ENCODE data around the gene MYCBPAP. TPM values are rescaled to one million over a fixed set of nuclear protein-coding genes. Genes with fewer than 3 reads are reported as not detected.
"Not testable (repeated sequence)": the region's sequence is repeated elsewhere in the genome, so short reads cannot be mapped to it uniquely, and the experiment has no call there.

The MYCBPAP gene
- polyA plus RNA-seq, 3 donors from 2014 or later: 1.00 TPM; not detected in 2

DNA sequence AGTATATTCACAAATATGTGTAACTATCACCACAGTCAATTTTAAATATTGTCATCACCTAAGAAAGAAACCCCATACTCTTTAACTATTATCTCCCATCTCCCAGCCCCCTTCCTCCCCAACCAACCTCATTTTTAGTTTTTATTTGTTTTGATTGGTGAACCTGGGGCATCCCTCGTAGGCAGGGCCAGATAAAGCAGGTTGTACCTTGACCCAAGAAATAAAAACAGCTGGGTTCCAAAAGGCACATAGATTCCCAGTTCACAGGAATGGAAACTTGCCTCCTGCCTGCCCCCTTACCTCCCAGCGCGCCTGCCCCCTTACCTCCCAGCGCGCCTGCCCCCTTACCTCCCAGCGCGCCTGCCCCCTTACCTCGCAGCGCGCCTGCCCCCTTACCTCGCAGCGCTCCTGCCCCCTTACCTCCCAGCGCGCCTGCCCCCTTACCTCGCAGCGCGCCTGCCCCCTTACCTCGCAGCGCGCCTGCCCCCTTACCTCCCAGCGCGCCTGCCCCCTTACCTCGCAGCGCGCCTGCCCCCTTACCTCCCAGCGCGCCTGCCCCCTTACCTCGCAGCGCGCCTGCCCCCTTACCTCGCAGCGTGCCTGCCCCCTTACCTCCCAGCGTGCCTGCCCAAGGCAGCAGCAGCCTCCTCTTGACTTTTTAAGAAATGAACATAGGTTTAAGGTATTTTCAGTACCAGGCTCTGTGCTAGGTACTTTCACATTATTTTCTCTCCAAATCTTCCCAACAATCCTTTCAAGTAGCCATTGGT, 32.3 kb upstream of the MYCBPAP start:
- peak overlapping the region in 1 of 6 donors; percentile 61 for H3K27ac Mint-ChIP-seq
- H3K9me3 Mint-ChIP-seq, H3K4me3 Mint-ChIP-seq: not testable (repeated sequence)

DNA sequence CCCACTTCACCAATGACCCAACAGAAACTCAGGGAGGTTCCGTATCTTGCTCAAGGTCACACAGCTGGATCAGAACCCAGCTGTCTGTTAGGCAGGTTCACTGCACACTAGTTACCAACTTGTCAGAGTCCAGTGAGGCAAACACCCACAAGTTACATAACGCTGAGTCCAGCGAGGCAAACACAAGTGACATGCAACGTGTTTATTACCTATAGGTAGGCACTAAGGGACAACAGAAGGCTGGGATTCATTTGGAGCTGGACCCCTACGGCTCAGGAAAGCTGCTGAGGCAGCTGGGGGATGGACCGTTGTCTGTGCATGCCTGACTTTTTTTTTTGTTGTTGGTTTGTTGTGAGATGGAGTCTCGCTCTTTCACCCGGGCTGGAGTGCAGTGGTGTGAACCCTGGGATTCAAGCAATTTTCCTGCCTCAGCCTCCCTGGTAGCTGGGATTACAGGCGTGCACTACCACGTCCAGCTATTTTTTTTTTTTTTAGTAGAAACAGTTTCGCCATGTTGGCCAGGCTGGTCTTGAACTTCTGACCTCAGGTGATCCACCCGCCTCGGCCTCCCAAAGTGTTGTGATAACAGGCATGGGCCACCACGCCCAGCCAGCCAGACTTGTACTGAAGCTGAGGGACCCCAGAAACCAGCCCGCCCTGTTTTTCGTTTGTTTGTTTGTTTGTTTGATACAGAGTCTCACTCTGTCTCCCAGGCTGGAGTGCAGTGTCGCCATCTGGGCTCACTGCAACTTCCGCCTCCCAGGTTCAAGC, 31.5 kb upstream of the MYCBPAP start:
- Mint-ChIP-seq H3K4me3 (no peak overlapping the region), H3K9me3 (peaks cover 0 to 1% (median 0%) of the 10 kb centered on the region in 6 donors), H3K27ac (peak overlapping the region in 2 of 6 donors; percentile 10 to 67), H3K27me3 (ENCODE audit: low read depth in 3 of 3) (peaks cover 0 to 12% (median 3%) of the 10 kb centered on the region in 3 donors), H3K36me3 (peaks cover 0 to 9% (median 7%) of the 10 kb centered on the region in 3 donors), H3K4me1 (peaks cover 23 to 25% of the 10 kb centered on the region in 2 donors)
- DNase-seq: no peak

More for the DNA sequence above, 32.3 kb upstream of the MYCBPAP start:
- Mint-ChIP-seq H3K27me3 (ENCODE audit: low read depth in 3 of 3) (peaks cover under 1 to 12% (median 4%) of the 10 kb centered on the region in 3 donors), H3K4me1 (peaks cover 21 to 25% of the 10 kb centered on the region in 2 donors)
- not testable (repeated sequence) for H3K36me3 Mint-ChIP-seq, DNase-seq

GRCh38 chr17:50477976-50478375, 30.3 kb upstream of the MYCBPAP start:
- peaks cover 28 to 32% of the 10 kb centered on the region in 2 donors for H3K4me1 Mint-ChIP-seq
- no peak for DNase-seq
- H3K4me3 Mint-ChIP-seq: peak overlapping the region; percentile 79 to 88 (median 84)

DNA sequence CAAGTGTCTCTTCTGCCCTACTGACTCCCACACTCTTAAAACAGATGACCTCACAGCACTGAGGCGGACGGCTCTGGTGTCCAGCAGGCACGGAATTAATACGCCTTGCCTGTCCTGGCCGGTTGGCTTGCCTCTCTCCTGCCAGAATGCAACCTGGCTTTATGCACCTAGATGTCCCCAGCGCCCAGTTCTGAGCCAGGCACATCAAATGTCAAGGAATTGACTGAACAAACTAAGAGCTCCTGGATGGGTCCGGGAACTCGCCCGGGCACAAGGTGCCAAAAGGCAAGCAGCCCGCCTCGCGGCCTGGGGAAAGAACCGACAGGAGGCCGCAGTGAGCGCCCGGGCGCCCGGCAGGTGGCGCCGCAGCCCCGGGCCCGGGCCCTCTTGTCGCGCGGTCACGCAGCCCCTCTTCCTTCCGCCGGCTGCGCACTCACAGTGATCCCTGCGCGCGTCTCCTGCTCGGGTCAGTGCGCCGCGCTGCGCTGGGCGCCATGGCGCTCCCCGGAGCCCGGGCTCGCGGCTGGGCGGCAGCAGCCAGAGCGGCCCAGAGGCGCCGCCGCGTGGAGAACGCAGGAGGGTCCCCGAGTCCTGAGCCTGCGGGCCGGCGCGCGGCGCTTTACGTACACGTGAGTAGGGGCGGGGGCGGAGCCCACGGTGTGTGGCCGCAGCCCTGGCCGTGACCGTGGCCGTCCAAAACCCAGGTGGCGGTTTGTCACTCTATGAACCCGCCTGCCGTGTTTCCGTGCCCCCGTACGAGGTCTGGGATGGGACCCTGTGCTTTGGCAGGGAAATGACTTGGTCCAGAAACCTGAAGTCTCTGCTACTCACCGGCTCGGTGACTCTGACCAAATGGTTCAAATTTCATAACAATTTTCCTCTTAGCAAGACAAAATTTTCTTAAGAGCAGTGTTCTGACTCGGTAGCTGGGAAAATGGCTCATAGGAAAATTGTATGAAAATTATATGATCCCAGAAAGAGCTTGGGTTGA, 29.6 kb upstream of the MYCBPAP start, which contains the start of gene RSAD1:
Gene RSAD1, plus strand, starts transcription at position 470 of the 991 bp plus-strand sequence. Its CDS starts 25 bp downstream, at position 495.
- DNase-seq: peak; percentile 85 to 87 (median 86)
- Mint-ChIP-seq H3K27ac (peak within 1 kb of the TSS; percentile 76 to 95 (median 90)), H3K9me3 (peaks cover 0 to 1% (median 0%) of the 10 kb centered on the region in 6 donors), H3K4me3 (peak within 1 kb of the TSS; percentile 84 to 88 (median 86)), H3K27me3 (ENCODE audit: low read depth in 3 of 3) (peaks cover 0 to 11% (median 5%) of the 10 kb centered on the region in 3 donors), H3K4me1 (peaks cover 28 to 32% of the 10 kb centered on the region in 2 donors), H3K36me3 (peaks cover 5 to 8% (median 6%) of the 10 kb centered on the region in 3 donors)

More at GRCh38 chr17:50477976-50478375, 30.3 kb upstream of the MYCBPAP start:
- peaks cover 0 to 1% (median 0%) of the 10 kb centered on the region in 6 donors for H3K9me3 Mint-ChIP-seq
- H3K27me3 Mint-ChIP-seq (ENCODE audit: low read depth in 3 of 3): peaks cover 0 to 11% (median 3%) of the 10 kb centered on the region in 3 donors
- H3K36me3 Mint-ChIP-seq: peaks cover 6 to 13% (median 12%) of the 10 kb centered on the region in 3 donors
- peak overlapping the region; percentile 76 to 95 (median 90) for H3K27ac Mint-ChIP-seq

- Mint-ChIP-seq H3K36me3 (peaks cover 4 to 11% (median 6%) of the 10 kb centered on the region in 3 donors), H3K27ac (peak overlapping the region; percentile 64 to 83 (median 76)), H3K27me3 (ENCODE audit: low read depth in 3 of 3) (peaks cover 0 to 11% (median 5%) of the 10 kb centered on the region in 3 donors), H3K9me3 (peaks cover 0 to 1% (median 0%) of the 10 kb centered on the region in 6 donors), H3K4me3 (peak overlapping the region; percentile 84 to 88 (median 86)), H3K4me1 (peaks cover 28 to 32% of the 10 kb centered on the region in 2 donors)
- peak; percentile 39 to 50 (median 45) for DNase-seq
Observed at GRCh38 chr17:50479522-50480141, 28.6 kb upstream of the MYCBPAP start.

- H3K27me3 Mint-ChIP-seq (ENCODE audit: low read depth in 3 of 3): peaks cover 0 to 11% (median 5%) of the 10 kb centered on the region in 3 donors
- H3K36me3 Mint-ChIP-seq: peaks cover 4 to 15% (median 6%) of the 10 kb centered on the region in 3 donors
- peak overlapping the region in 3 of 6 donors; percentile 30 to 83 (median 71) for H3K27ac Mint-ChIP-seq
- H3K4me1 Mint-ChIP-seq: peaks cover 28 to 32% of the 10 kb centered on the region in 2 donors
- H3K4me3 Mint-ChIP-seq: peak overlapping the region; percentile 84 to 88 (median 86)
- no peak for DNase-seq
- H3K9me3 Mint-ChIP-seq: peaks cover 0 to 1% (median 0%) of the 10 kb centered on the region in 6 donors
Observed at GRCh38 chr17:50480142-50480764, 28.0 kb upstream of the MYCBPAP start.

DNA sequence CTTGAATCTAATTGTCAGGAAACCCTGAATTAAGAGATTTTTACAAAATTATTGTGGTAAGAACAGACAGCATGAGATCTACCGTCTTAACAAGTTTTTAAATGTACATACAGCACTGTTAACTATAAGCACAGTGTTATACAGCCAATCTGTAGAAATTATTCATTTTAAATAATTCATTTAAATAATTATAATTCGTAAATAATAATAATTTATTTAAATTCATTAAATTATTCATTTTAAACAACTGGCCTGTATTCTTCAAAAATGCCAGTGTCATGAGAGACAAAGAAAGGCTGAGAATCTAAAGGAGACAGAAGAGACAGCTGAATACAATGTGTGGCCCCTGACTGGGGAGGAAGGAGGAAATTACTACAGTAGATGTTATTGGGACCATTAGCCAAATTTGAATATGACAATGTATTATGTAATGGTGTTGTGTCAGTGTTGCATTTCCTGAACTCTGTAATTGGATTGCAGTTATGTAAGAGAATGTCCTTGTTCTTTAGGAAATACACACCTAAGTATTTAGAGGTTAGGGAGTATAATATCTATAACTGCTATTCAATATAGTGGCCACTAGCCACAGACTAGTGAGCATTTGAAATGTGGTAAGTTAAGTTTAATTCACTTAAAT, 27.3 kb upstream of the MYCBPAP start:
- Mint-ChIP-seq H3K36me3 (peaks cover 4 to 17% (median 8%) of the 10 kb centered on the region in 3 donors), H3K9me3 (peaks cover 0 to 1% (median 0%) of the 10 kb centered on the region in 6 donors), H3K27me3 (ENCODE audit: low read depth in 3 of 3) (peaks cover 0 to 11% (median 5%) of the 10 kb centered on the region in 3 donors), H3K4me3 (peak overlapping the region in 3 of 5 donors; percentile 38 to 87 (median 86)), H3K4me1 (peaks cover 28 to 32% of the 10 kb centered on the region in 2 donors), H3K27ac (no peak overlapping the region)
- no peak for DNase-seq

GRCh38 chr17:50481648-50482047, 26.6 kb upstream of the MYCBPAP start:
- Mint-ChIP-seq H3K36me3 (peaks cover 4 to 19% (median 8%) of the 10 kb centered on the region in 3 donors), H3K27ac (no peak overlapping the region), H3K4me1 (peaks cover 28 to 32% of the 10 kb centered on the region in 2 donors), H3K9me3 (peaks cover 0 to 1% (median 0%) of the 10 kb centered on the region in 6 donors), H3K27me3 (ENCODE audit: low read depth in 3 of 3) (peaks cover 0 to 9% (median 5%) of the 10 kb centered on the region in 3 donors), H3K4me3 (no peak overlapping the region)
- no peak for DNase-seq

DNA sequence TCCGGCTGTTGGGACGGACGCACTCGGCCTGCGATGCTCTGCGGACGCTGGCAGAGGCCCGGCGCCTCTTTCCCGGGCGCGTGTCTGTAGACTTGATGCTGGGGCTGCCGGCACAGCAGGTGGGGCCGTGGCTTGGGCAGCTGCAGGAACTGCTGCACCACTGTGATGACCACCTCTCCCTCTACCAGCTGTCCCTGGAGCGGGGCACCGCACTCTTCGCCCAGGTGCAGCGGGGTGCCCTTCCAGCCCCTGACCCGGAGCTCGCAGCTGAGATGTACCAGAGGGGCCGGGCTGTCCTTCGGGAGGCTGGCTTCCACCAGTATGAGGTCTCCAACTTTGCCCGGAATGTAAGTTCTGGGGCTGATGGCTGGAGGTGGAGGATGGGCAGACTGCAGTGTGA, 26.1 kb upstream of the MYCBPAP start:
- no peak overlapping the region for H3K4me3 Mint-ChIP-seq
- H3K9me3 Mint-ChIP-seq: peaks cover 0 to 1% (median 0%) of the 10 kb centered on the region in 6 donors
- no peak overlapping the region for H3K27ac Mint-ChIP-seq
- H3K27me3 Mint-ChIP-seq (ENCODE audit: low read depth in 3 of 3): peaks cover 0 to 9% (median 5%) of the 10 kb centered on the region in 3 donors
- H3K36me3 Mint-ChIP-seq: peaks cover 4 to 19% (median 8%) of the 10 kb centered on the region in 3 donors
- H3K4me1 Mint-ChIP-seq: peaks cover 28 to 32% of the 10 kb centered on the region in 2 donors
- no peak for DNase-seq

DNA sequence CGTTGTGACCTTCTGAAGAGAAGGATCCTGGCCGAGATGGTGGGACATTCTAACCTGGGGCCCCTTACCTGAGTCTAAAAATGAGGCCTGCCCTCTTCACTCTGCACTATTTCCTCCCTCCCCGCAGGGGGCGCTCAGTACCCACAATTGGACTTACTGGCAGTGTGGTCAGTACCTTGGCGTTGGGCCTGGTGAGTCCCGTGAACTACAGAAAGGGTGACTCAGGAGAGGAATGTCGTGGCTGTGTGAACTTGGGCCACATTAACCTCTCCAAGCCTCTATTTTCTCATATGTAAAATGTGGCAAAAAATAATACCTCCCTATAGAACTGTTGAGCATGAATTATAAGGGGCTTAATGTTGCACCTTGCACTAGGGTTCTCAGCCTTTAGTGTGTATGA, 25.7 kb upstream of the MYCBPAP start:
- Mint-ChIP-seq H3K4me1 (peaks cover 28 to 32% of the 10 kb centered on the region in 2 donors), H3K36me3 (peaks cover 4 to 19% (median 8%) of the 10 kb centered on the region in 3 donors), H3K4me3 (no peak overlapping the region), H3K27me3 (ENCODE audit: low read depth in 3 of 3) (peaks cover 0 to 9% (median 5%) of the 10 kb centered on the region in 3 donors), H3K27ac (peak overlapping the region in 4 of 6 donors; percentile 10 to 86 (median 62)), H3K9me3 (peaks cover 0 to 1% (median 0%) of the 10 kb centered on the region in 6 donors)
- DNase-seq: peak; percentile 64 to 74 (median 65)

DNA sequence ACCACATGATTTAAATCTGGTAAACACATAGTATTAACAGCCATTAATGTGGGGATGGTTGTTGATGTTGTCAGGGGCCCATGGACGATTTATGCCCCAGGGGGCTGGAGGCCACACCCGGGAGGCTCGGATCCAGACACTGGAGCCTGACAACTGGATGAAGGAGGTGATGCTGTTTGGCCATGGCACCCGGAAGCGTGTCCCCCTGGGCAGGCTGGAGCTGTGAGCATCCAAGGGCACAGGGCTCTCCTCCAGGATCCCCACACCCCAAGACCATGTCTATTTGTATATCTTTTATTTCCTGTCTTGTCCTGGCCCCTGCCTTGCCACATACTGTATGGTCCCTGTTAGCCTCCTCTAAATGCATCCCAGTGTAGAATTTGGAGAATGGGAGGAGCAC, 25.0 kb upstream of the MYCBPAP start:
- H3K9me3 Mint-ChIP-seq: peaks cover 0 to under 1% (median 0%) of the 10 kb centered on the region in 6 donors

More for the DNA sequence above, 25.0 kb upstream of the MYCBPAP start:
- Mint-ChIP-seq H3K36me3 (peaks cover 4 to 19% (median 8%) of the 10 kb centered on the region in 3 donors), H3K4me3 (no peak overlapping the region), H3K27me3 (ENCODE audit: low read depth in 3 of 3) (peaks cover 0 to 8% (median 5%) of the 10 kb centered on the region in 3 donors), H3K4me1 (peaks cover 25 to 29% of the 10 kb centered on the region in 2 donors), H3K27ac (no peak overlapping the region)
- no peak for DNase-seq
